Smooth muscle cell (in vitro differentiated cells): ENCODE measurements around the gene ASCC2. TPM values are rescaled to one million over a fixed set of nuclear protein-coding genes. Genes with fewer than 3 reads are reported as not detected.

Experiments
- DNase-seq: peaks from one replicate; lab custom pipeline; 2025; ENCODE audit not compliant: unreplicated experiment; lab: John Stamatoyannopoulos, UW
- H2AFZ ChIP-seq: fragments of 200-600 bp; sonication (generic); 2 replicates; pipeline ENCODE4 v1.6.0; 2016; ENCODE audit warnings: antibody characterized with exemption, low read depth, mild to moderate bottlenecking
- H3F3A ChIP-seq: fragments of 200-600 bp; sonication (generic); 2 replicates; pipeline ENCODE4 v1.6.0; 2017; ENCODE audit warnings: antibody characterized with exemption, low read depth
- H3K27ac ChIP-seq: fragments of 200-600 bp; sonication (generic); 2 replicates; pipeline ENCODE4 v1.5.1; 2016; ENCODE audit warnings: low read depth, mild to moderate bottlenecking
- H3K27me3 ChIP-seq: fragments of 200-600 bp; sonication (generic); 2 replicates; pipeline ENCODE4 v1.6.1; 2016; ENCODE audit warnings: low read depth, mild to moderate bottlenecking
- H3K36me3 ChIP-seq: fragments of 200-600 bp; sonication (generic); 2 replicates; pipeline ENCODE4 v1.5.1; 2016; ENCODE audit warnings: low read depth
- H3K4me1 ChIP-seq: fragments of 200-600 bp; sonication (generic); 2 replicates; pipeline ENCODE4 v1.5.1; 2016; ENCODE audit warnings: low read depth
- H3K4me2 ChIP-seq: fragments of 200-600 bp; sonication (generic); 2 replicates; pipeline ENCODE4 v1.6.0; 2016; ENCODE audit warnings: mild to moderate bottlenecking
- H3K4me3 ChIP-seq: fragments of 200-600 bp; sonication (generic); 2 replicates; pipeline ENCODE4 v1.5.1; 2016; ENCODE audit warnings: mild to moderate bottlenecking
- H3K79me2 ChIP-seq: fragments of 200-600 bp; sonication (generic); 2 replicates; pipeline ENCODE4 v1.6.0; 2016; ENCODE audit warnings: low read depth, mild to moderate bottlenecking
- H3K9ac ChIP-seq: fragments of 200-600 bp; sonication (generic); 2 replicates; pipeline ENCODE4 v1.6.0; 2016; ENCODE audit warnings: low read depth
- H3K9me3 ChIP-seq: fragments of 200-600 bp; sonication (generic); replicated peaks from 2 replicates; pipeline ENCODE4 v1.5.1; 2016; ENCODE audit warnings: low read depth
- H4K20me1 ChIP-seq: fragments of 200-600 bp; sonication (generic); 2 replicates; pipeline ENCODE4 v1.6.0; 2016; ENCODE audit warnings: low read depth
- WGBS: methylation state at CpG from one replicate; pipeline ENCODE4 v1.1.7; 2016; ENCODE audit warnings: low lambda C conversion rate; 5-methylcytosine and 5-hydroxymethylcytosine counted together
- polyA plus RNA-seq: library from polyadenylated mRNA; unstranded; fragments of >200 nt; fragmentation: Nextera tagmentation; extraction: Ambion mirVana; gene quantifications from 2 replicates; pipeline ENCODE4 v1.2.1, GENCODE V29; 2016
- total RNA-seq: library from RNA; depleted of rRNA; stranded (reverse); fragments of >200 nt; gene quantifications from 2 replicates; pipeline ENCODE4 v1.2.3, GENCODE V29; 2014
- TF ChIP-seq, protein P1 (sequence below): fragments of 200-600 bp; sonication (generic); IDR thresholded peaks from 2 replicates; pipeline ENCODE4 v1.5.1; 2017; ENCODE audit warnings: borderline replicate concordance, mild to moderate bottlenecking, antibody characterized with exemption; ENCODE audit not compliant: insufficient read depth, poor library complexity, severe bottlenecking

The ASCC2 gene
- total and polyA plus RNA-seq, 2 experiments from 2014 or later = 32.1 to 58.9 TPM

DNA sequence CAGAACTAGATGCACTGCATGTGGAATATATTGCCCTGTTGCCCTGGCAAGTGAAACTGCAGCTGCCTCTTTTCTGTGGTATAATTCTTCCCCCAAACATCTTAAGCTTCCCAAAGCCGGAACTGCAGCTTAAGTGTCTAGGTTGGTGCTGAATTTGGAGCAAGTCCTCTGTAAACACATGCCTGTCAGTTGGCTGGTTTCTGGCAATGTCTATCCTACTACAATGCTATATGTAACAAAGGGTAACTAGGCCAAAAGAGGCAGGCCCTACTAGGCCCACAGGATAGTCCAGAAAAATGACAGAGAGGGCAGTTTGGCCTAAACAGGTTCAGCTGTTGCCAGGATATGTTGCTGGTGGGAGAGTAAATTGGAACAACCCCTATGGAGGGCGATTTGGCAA lies 27.9 kb downstream of the ASCC2 start:
- TF ChIP-seq, protein P1, sequence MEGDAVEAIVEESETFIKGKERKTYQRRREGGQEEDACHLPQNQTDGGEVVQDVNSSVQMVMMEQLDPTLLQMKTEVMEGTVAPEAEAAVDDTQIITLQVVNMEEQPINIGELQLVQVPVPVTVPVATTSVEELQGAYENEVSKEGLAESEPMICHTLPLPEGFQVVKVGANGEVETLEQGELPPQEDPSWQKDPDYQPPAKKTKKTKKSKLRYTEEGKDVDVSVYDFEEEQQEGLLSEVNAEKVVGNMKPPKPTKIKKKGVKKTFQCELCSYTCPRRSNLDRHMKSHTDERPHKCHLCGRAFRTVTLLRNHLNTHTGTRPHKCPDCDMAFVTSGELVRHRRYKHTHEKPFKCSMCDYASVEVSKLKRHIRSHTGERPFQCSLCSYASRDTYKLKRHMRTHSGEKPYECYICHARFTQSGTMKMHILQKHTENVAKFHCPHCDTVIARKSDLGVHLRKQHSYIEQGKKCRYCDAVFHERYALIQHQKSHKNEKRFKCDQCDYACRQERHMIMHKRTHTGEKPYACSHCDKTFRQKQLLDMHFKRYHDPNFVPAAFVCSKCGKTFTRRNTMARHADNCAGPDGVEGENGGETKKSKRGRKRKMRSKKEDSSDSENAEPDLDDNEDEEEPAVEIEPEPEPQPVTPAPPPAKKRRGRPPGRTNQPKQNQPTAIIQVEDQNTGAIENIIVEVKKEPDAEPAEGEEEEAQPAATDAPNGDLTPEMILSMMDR = no peak
- Histone ChIP-seq H2AFZ (no peak overlapping the region), H3K4me1 (no peaks in the 10 kb centered on the region), H3K27ac (no peak overlapping the region), H3F3A (no peaks in the 10 kb centered on the region), H3K36me3 (peaks cover 2% of the 10 kb centered on the region), H3K9ac (no peak overlapping the region), H3K79me2 (no peaks in the 10 kb centered on the region), H4K20me1 (no peaks in the 10 kb centered on the region), H3K27me3 (no peaks in the 10 kb centered on the region), H3K4me3 (no peak overlapping the region), H3K9me3 (no peaks in the 10 kb centered on the region), H3K4me2 (no peak overlapping the region)
- DNase-seq = no peak
- WGBS = 92% methylated on average over 2 of the region's 2 CpGs

DNA sequence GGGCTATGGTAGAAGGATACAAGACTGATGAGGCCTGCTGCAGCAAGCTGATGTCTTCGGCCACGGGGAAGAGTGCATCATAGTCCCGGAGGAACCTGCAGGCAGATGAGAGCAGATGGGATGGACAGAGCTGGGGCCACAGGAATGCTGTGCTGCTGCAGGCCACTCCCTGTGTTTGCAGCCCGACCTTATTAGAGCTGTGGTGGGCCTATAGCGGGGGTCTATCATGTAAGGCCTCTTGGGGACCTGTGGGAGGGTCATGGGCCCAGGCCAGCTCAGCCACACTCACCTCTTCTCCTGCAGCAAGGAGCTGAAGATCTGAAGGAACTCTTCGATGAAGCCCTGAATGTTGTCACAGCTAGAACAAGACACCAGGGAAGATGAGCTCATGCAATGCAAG lies 31.9 kb downstream of the ASCC2 start:
- TF ChIP-seq, protein P1 = no peak
- WGBS = 99% methylated on average over 6 of the region's 6 CpGs
- peaks cover 2% of the 10 kb centered on the region for H3K36me3 ChIP-seq

DNA sequence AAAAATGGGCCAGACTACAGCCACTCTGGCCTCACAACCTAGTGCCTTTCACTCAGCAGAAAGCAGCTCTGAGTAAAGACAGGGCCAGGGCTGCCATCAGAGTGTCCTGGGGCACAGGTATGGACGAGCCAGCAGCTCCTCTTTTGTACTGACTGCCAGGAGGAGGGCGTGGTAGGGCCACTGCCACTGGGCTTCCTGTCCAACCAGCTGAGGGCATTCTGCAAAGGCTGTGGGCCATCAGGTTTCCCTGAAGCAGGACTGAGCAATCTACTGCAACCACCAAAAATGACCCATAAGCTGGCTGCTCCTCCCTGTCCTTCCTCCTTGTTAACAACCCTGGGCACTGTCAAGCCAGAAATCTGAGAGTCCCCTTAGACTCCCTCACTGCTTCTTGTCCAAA lies 33.1 kb downstream of the ASCC2 start:
- Histone ChIP-seq H3K9ac (no peak overlapping the region), H3K9me3 (no peaks in the 10 kb centered on the region), H3K79me2 (no peaks in the 10 kb centered on the region), H3K27me3 (no peaks in the 10 kb centered on the region), H3K4me2 (no peak overlapping the region), H3K36me3 (no peaks in the 10 kb centered on the region), H3K27ac (no peak overlapping the region), H3F3A (peaks cover 3% of the 10 kb centered on the region), H4K20me1 (no peaks in the 10 kb centered on the region), H3K4me3 (no peak overlapping the region), H3K4me1 (no peaks in the 10 kb centered on the region), H2AFZ (no peak overlapping the region)
- TF ChIP-seq, protein P1 = no peak
- WGBS = 100% methylated on average over 2 of the region's 2 CpGs
- no peak for DNase-seq

More for the DNA sequence above, 31.9 kb downstream of the ASCC2 start:
- DNase-seq = no peak
- Histone ChIP-seq H3F3A (no peaks in the 10 kb centered on the region), H3K4me2 (no peak overlapping the region), H3K27me3 (no peaks in the 10 kb centered on the region), H3K4me3 (no peak overlapping the region), H3K4me1 (no peaks in the 10 kb centered on the region), H3K27ac (no peak overlapping the region), H3K9me3 (no peaks in the 10 kb centered on the region), H2AFZ (no peak overlapping the region), H3K79me2 (no peaks in the 10 kb centered on the region), H4K20me1 (no peaks in the 10 kb centered on the region), H3K9ac (no peak overlapping the region)

DNA sequence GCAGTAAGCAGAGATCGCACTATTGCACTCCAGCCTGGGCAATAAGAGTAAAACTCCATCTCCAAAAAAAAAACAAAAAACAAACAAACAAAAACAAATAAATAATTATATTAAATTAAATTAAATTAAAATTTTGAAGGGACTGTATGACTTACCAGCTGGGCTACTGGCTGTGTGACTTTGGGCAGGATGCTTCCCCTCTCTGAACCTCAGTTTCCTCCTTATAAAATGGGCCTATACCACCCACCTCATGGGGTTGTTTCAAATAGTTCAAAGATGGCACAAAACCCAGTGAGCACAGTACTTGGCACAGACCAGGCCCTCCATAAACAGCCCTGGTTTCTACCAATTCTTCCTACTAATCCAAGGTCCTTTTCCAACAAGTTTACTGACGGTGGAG lies 34.9 kb downstream of the ASCC2 start:
- no peaks in the 10 kb centered on the region for H3K9me3 ChIP-seq
- DNase-seq = no peak
- H2AFZ ChIP-seq = no peak overlapping the region
- TF ChIP-seq, protein P1 = no peak
- no peaks in the 10 kb centered on the region for H3K36me3 ChIP-seq
- H3K4me3 ChIP-seq = no peak overlapping the region
- no peaks in the 10 kb centered on the region for H4K20me1 ChIP-seq
- H3K27ac ChIP-seq = no peak overlapping the region
- H3K4me1 ChIP-seq = peaks cover 8% of the 10 kb centered on the region
- 98% methylated on average over 2 of the region's 2 CpGs for WGBS
- no peak overlapping the region for H3K4me2 ChIP-seq
- no peaks in the 10 kb centered on the region for H3K27me3 ChIP-seq
- peaks cover 12% of the 10 kb centered on the region for H3F3A ChIP-seq
- H3K9ac ChIP-seq = no peak overlapping the region
- no peaks in the 10 kb centered on the region for H3K79me2 ChIP-seq
